ENCODE results near the gene ZSCAN25. TPM values are rescaled to one million over a fixed set of nuclear protein-coding genes. Genes with fewer than 3 reads are reported as not detected.
"Not testable (repeated sequence)": the region's sequence is repeated elsewhere in the genome, so short reads cannot be mapped to it uniquely, and the experiment has no call there.

ZSCAN25 gene
- total RNA-seq, 1 donor from 2014 or later = 14.3 TPM

DNA sequence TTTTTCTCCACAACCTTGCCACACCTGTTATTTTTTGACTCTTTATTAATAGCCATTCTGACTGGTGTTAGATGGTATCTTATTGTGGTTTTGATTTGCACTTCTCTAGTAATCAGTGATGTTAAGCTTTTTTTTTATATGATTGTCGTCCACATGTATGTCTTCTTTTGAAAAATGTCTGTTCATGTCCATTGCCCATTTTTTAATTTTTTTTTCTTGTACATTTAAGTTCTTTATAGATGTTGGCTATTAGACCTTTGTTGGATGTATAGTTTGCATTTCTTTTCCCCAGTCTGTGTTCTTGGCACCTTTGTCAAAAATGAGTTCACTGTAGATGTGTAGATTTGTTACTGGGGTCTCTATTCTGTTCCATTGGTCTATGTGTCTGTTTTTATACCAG lies 28.8 kb downstream of the ZSCAN25 start:
- DNase-seq = no peak

DNA sequence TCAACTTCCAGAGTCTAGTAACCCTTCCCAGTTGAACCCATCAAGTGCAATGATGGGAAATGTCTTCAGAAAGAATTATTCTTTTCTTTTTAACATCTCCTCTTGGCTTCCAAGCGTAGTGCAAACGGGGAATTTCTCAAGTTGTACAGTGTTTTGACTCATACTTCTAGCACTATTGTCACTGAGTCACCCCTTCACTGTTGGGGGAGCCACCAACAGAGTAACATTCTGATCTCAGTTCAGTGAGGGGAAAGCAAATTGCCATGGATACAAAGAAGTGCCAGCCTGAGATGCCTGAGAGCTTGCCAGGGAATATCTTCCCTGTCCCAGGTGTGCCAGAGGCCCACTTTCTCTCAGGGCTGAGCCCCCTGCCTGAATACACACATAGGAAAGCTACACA lies 32.1 kb downstream of the ZSCAN25 start:
- no peak for DNase-seq

DNA sequence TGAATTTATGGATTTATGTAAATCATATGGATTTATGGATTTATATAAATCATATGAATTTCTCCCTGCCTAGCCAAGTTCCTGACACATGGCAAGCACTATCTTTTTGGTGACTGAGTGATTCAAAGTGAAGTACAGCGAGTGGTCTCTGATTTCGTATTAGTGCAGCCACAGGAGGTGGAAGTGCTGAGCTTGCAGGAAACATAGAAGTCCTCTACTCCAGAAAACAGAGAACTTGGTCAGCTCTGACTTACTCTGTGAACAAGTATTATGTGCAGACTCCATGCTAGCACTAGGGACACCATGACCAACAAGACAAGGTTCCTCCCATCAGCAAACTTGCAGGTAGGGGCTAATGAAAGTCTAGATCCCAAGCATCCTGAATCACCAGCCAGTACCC lies 34.5 kb downstream of the ZSCAN25 start:
- no peak for DNase-seq

DNA sequence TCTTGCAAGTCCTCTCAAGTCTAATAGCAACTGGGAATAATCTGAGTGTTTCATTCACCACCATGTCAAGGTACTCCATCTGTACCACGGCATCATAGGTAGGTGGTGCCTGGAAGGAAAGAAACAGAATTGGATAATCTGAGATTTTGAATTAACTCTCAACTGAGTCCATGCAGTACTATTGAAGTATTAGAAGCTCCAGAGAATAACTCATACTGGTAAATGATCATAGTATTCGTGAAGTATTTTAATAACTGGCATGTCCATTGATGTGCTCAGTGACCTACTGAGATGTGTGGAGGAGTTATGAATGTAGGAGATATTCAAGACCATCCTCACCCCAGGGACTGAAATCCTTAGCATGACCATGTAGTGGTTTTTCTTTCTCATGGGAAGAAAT lies 35.9 kb downstream of the ZSCAN25 start:
- no peak for DNase-seq

DNA sequence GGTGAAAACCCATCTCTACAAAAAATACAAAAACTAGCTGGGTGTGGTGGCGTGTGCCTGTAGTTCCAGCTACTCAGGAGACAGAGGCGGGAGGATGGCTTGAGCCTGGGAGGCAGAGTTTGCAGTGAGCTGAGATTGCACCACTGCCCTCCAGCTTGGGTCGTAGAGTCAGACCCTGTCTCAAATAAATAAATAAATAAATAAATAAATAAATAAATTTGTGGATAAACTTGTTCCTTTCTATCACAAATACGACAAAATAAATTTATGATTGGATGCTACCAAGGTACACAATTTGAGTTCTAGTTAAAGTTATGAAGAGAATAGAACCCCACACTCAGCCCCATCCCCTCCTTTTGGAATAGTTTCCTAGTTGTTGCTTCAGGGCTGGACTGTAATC lies 36.5 kb downstream of the ZSCAN25 start:
- DNase-seq = not testable (repeated sequence)

DNA sequence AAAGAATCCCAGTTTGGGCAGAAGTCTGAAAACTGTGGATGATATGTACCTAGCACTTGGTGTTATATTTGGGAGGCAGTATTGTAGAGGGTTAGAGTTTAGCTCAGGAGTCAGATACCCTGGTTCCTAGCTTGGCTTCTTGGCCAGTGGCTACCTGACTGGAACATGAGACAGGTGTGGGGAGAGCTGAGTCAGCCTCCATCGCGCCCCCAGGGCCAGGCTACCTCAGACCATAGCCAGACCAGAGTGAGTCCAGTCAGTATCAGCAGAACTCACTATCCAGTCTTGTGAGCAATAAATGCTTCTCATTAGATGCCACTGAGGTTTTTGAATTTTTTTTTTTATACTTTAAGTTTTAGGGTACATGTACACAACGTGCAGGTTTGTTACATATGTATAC lies 37.0 kb downstream of the ZSCAN25 start:
- DNase-seq = no peak

DNA sequence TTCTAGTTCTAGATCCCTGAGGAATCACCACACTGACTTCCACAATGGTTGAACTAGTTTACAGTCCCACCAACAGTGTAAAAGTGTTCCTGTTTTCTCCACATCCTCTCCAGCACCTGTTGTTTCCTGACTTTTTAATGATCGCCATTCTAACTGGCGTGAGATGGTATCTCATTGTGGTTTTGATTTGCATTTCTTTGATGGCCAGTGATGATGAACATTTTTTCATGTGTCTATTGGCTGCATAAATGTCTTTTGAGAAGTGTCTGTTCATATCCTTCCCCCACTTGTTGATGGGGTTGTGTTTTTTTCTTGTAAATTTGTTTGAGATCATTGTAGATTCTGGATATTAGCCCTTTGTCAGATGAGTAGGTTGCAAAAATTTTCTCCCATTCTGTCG lies 37.9 kb downstream of the ZSCAN25 start:
- DNase-seq = not testable (repeated sequence)

DNA sequence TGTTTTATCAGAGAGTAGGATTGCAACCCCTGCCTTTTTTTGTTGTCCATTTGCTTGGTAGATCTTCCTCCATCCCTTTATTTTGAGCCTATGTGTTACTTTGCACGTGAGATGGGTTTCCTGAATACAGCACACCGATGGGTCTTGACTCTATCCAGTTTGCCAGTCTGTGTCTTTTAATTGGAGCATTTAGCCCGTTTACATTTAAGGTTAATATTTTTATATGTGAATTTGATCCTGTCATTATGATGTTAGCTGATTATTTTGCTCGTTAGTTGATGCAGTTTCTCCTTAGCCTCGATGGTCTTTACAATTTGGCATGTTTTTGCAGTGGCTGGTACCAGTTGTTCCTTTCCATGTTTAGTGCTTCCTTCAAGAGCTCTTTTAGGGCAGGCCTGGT lies 41.1 kb downstream of the ZSCAN25 start:
- DNase-seq = not testable (repeated sequence)

DNA sequence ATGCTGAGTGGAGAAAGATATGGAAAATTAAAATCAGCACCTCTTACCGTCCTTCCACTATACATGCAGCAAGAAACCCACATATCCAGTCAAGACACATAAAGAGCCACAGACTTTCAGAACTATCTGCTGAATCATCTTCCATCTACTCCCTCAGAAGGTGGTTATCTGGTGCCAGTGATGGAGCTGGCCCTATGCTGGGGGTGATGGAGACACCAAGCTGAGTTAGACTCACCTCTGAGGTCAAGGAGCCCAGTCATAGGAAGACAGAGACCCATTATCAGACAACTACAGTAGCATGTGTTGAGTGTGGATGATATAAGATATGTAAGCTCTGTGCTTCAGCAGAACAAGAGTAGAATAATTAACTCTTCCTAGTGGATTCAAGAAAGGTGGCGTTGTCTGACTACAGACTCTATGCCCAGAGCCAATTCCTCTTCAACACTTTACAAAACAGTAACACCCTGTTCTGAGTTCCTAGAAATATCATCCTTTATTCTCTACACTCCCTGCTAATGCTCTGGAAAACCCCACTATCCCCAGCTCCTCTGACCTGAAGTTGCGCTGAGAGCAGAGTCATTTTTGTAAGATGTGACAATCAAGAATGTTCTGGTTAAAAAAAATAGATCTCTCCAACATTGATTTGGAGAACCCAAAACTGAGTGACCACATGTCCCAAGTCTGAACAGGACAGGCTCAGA lies 48.7 kb downstream of the ZSCAN25 start:
- no peak for DNase-seq

DNA sequence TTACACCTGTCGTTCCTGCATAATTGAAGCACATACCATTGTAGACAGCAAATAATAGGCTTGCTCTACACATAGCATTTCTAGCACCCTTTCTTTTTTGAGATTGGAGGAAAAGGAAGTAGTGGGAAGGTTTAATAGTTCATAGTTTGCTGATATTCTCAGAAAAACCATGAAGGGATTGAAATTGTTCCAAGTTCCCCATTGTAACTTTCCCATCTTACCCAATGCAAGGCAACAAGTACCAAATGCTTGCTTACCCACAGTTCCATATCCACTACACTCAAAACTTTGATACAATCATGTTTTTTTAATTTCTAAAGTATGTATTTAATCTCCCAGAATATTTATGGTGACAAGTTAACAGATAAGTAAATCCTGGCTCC lies 49.3 kb downstream of the ZSCAN25 start:
- DNase-seq = no peak

DNA sequence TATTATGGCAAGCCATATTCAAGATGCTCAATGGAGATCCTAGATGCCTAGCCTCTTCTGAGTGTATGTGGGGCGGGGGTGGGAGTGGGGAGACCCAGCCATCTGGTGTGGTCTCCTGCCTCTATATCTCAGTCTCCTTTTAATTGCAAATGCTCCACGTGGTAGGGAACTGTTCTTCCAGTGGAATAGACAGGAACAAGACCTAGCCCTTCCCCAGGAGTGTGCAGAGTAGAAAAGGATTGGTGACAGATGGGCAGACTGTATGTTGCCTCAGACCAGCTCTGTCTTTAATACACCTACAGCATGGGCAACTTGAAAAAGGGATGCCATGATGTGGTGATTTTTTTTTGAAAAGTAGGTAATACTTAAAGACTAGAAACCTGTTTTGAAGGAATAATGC lies 50.4 kb downstream of the ZSCAN25 start:
- no peak for DNase-seq

DNA sequence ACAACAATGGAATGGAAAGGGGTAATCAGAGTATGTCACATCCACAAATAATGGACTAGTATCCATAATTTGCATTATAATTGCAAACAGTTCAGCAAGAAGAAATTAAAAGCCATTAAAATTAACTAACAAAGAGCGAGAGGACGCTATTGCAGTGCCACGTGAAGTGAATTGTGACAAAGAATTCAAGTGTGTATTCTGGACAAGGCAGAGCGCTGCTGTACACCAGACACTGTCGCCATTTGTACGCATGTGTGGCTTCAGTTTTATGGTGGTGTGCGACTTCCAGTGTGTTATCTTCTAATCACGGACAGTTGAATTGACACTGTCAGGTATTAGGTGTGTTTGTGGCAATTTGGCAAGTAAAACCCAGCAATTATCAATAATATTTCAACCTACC lies 51.8 kb downstream of the ZSCAN25 start:
- no peak for DNase-seq

DNA sequence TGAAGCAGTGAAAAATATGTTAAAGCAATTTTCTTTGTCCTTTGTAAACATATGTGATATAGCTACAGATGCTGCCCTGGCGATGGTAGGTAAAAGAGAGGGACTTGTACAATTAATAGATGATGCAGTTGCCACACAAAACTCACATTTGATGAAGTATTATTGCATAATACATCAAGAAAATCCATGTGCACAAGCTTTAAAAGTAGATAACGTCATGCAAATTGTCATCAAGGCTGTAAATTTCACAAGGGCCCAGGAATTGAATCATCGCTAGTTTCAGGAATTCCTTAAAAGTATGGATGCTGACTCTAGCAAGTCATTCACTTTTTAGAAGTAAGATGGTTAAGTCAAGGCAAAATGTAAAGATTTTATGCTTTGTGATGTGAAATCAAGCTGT lies 53.0 kb downstream of the ZSCAN25 start:
- no peak for DNase-seq

DNA sequence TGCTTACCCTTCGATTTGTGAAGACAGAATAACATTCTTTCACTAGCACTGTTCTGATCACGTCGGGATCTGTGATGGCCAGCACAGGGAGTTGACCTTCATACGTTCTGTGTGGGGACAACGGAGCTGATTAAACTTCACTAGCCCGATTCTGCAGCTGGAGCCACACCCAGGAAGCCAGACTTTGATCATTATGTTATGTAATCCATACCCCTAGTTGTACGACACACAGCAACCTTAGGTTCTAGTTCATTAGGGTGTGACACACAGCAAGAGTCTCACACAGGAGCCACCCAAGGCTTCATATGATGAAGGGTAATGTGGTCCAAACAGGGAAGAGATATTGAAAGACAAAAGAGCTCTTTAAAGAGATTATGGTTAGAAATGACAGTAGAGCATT lies 55.8 kb downstream of the ZSCAN25 start:
- DNase-seq = no peak

DNA sequence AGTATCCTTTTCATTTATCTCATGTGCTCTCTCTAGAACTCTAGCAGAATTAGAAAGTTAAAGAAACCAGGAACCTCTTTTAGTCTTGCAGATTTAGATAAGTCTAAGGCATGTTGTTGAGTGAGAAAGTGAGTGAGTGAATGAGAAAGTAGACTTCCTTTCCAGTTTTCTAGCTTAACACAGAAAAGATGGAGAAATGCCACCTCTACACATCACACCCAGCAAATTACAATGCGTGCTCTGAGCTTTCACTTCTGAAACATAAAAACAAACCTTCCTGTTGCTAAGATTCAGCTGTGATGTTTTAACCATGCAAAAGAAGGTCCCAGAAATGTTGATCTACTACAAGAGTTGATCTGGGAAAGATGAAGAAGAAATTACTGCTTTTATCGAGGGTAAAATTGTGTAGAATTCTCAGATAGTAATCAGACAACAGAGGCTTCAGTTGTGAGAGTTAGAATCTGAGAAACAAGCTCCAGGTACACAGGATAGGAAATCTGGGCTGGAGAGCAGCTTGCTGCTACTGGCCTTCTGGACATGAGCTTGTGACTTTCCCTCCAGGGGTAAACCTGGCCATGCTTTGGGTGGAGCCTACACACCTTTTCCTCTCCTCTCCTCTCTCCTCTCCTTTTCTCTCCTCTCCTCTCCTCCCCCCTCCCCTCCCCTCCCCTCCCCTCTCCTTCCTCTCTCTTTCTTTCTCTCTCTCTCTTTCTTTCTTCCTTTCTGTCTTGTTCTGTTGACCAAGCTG lies 58.4 kb downstream of the ZSCAN25 start:
- no peak for DNase-seq

DNA sequence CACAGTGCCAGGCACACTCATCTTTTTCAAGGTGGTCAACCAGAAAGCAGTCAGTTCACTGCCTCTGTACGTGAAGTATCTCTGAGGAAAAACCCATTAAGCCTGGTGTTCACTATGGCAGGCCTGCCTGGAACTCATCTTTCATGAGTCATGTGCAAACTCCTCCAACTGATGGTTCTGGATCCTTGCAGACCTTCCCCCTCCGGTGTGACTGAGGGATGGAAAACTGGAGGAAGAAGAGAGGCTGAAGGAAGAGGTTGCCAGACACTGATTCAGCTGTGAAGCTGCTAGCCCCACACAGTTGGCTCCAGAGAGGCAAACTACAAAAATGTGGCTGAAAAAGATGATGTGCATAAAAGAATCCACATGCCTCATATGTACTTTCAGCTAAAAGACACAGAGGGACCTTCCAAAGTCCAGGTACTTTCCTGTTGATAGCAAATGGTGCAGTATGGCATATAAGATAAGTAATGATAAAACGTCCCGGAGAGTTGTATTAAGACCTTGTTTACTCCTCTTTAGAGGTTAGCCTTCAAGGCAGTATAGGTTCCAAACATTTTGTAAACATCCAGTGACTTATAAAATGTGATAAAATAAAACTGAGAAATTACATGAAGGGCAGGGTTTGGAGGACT lies 60.4 kb downstream of the ZSCAN25 start:
- no peak for DNase-seq

DNA sequence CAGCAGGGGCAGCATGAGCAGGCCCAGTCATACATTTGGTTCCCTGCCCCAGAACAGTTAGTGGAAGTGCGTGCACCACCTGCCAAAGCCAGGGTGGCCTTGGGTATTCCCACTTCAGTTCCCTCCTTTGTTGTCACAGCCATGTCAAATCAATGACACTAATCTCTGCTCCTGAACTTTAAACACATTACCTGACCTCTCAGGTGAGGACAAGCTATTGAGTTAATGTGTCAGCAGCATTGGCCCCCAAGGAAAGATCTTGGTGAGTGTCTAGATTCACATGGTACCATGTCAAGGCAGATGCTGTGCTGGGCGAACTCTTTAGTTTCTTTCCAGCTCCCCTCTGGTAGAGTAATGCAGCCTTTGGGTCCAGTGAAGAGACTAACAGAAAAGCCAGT lies 60.9 kb downstream of the ZSCAN25 start:
- no peak for DNase-seq

DNA sequence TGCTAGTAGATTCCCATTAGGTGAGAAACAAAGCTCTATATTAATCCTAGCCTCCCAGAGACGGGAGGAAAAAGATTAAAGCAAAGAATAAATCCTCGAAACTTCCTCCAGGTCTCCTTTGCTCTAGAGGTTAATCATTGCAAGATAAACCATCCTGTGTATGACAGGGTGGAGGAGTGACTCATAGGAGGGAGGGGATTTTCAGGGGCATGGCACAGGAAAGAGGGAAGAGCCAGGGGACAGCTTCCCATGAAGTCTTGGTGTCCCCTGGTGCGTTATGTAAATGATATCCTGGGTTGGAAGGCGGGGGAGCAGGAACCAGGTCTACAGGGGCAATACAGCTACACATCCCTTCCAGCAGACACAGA lies 62.3 kb downstream of the ZSCAN25 start:
- no peak for DNase-seq

DNA sequence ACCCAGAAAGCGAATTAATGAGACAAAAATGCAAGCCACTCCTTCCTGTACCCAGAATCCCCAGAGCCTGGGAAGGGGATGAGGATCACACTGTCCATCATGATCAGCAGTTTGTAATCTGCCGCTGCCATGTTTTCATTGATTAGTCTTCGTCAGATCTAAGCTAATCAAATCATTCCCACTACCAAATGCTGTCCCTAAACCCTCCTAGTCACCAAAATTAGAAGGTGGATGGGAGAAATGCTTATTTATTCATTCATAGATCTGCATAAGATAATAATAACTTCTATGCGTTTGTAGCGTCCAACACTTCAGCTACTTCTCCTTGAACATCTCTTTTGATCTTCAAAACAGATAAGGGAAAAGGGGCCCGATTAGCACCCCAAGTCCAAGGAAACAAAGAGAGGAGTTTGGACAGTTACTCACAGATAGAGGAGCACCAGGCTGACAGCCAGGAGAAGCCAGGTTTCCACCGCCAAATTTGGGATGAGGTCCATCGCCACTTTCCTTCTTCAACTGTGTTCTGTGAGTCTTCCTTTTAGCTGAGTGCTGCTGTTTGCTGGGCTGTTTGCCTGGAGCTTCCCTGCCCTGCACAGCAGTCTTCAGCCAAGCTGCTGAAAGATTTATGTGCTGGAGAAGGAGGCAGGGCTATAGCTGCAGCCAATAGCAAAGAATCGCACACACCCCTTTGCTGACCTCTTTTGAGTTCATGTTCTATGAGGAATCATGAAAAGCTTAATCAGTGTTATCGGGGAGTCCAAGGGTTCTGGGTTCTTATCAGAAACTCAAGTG lies 62.9 kb downstream of the ZSCAN25 start, which contains the start of gene CYP3A5:
Gene CYP3A5 (minus strand): TSS at position 597 of the 792 bp plus-strand sequence. CDS start 100 bp downstream, at position 497.
- DNase-seq = no peak

Measured in tongue (tissue), 2 donors.